Metanephros (tissue), 2 donors: ENCODE measurements around the gene GPA33. TPM values are rescaled to one million over a fixed set of nuclear protein-coding genes. Genes with fewer than 3 reads are reported as not detected.

Experiments used
- small RNA-seq: library from RNA; depleted of rRNA; stranded (forward); fragments of <200 nt; gene quantifications from one replicate; pipeline ENCODE3, GENCODE V24; 2014; ENCODE audit warnings: low replicate concordance
- total RNA-seq: library from RNA; depleted of rRNA; stranded (reverse); fragments of >200 nt; gene quantifications from one replicate; pipeline ENCODE4 v1.2.3, GENCODE V29; 2014

Gene GPA33
- total RNA-seq, result 0.12 TPM

GRCh38 chr1:167090314-167090942 lies at the start of gene GPA33:
TSS of gene GPA33 (minus strand) at chr1:167090377. CDS start at chr1:167090287, 90 bp downstream.

GRCh38 chr1:167093846-167094516 lies 3.8 kb upstream of the GPA33 start, which contains the start of gene STYXL2:
TSS of gene STYXL2 (plus strand) at chr1:167094075. CDS start at chr1:167094850, 775 bp downstream.

Small RNA genes within 50 kb of the gene (small RNA-seq; reads per million reads assigned to genes)
- gene RNA5SP65, result not detected

Other genes starting within 250 kb of the GPA33 start
- 19.5 TPM for gene TADA1, start 214.1 kb downstream of the GPA33 start, total RNA-seq
- 10.2 TPM for gene ILDR2, start 114.8 kb downstream of the GPA33 start, total RNA-seq
- gene MAEL, start 101.1 kb downstream of the GPA33 start, total RNA-seq, result 0.64 TPM
- gene STYXL2, start 3.7 kb upstream of the GPA33 start, total RNA-seq, result 16.1 TPM
- gene POU2F1, start 130.5 kb upstream of the GPA33 start, total RNA-seq, result 21.8 TPM